ENCODE results near the gene IGSF3.
"Not testable (repeated sequence)": the region's sequence is repeated elsewhere in the genome, so short reads cannot be mapped to it uniquely, and the experiment has no call there.

IGSF3 gene

GRCh38 chr1:116628448-116628847 lies 39.1 kb downstream of the IGSF3 start:
- peak; percentile 44 for DNase-seq (ENCODE audit: low spot score)
- no peak for TF ChIP-seq CTCF (IDR thresholded peaks at IDR 0.05; ENCODE audit: extremely low read depth, missing control alignments)

GRCh38 chr1:116627357-116627756 lies 40.2 kb downstream of the IGSF3 start:
- DNase-seq (ENCODE audit: low spot score) = not testable (repeated sequence)

GRCh38 chr1:116626915-116627314 lies 40.6 kb downstream of the IGSF3 start:
- not testable (repeated sequence) for DNase-seq (ENCODE audit: low spot score)

GRCh38 chr1:116625155-116625554 lies 42.4 kb downstream of the IGSF3 start:
- DNase-seq (ENCODE audit: low spot score) = not testable (repeated sequence)

- no peak for TF ChIP-seq CTCF (IDR thresholded peaks at IDR 0.05; ENCODE audit: extremely low read depth, missing control alignments)
Measured at GRCh38 chr1:116624040-116624439, 43.5 kb downstream of the IGSF3 start.

GRCh38 chr1:116622496-116622895 lies 45.0 kb downstream of the IGSF3 start:
- DNase-seq (ENCODE audit: low spot score) = not testable (repeated sequence)

More at GRCh38 chr1:116624040-116624439, 43.5 kb downstream of the IGSF3 start:
- no peak for DNase-seq (ENCODE audit: low spot score)

GRCh38 chr1:116621756-116622155 lies 45.8 kb downstream of the IGSF3 start:
- not testable (repeated sequence) for DNase-seq (ENCODE audit: low spot score)

GRCh38 chr1:116620392-116620791 lies 47.1 kb downstream of the IGSF3 start:
- DNase-seq (ENCODE audit: low spot score) = not testable (repeated sequence)

GRCh38 chr1:116619106-116619505 lies 48.4 kb downstream of the IGSF3 start:
- DNase-seq (ENCODE audit: low spot score) = not testable (repeated sequence)

GRCh38 chr1:116617808-116618207 lies 49.7 kb downstream of the IGSF3 start:
- DNase-seq (ENCODE audit: low spot score) = not testable (repeated sequence)

- DNase-seq (ENCODE audit: low spot score) = not testable (repeated sequence)
Measured at GRCh38 chr1:116613825-116614224, 53.7 kb downstream of the IGSF3 start.

GRCh38 chr1:116609801-116610371 lies 57.6 kb downstream of the IGSF3 start:
- not testable (repeated sequence) for DNase-seq (ENCODE audit: low spot score)

- not testable (repeated sequence) for DNase-seq (ENCODE audit: low spot score)
Measured at GRCh38 chr1:116608841-116609240, 58.7 kb downstream of the IGSF3 start.

GRCh38 chr1:116608151-116608550 lies 59.4 kb downstream of the IGSF3 start:
- not testable (repeated sequence) for DNase-seq (ENCODE audit: low spot score)

- DNase-seq (ENCODE audit: low spot score) = not testable (repeated sequence)
Measured at GRCh38 chr1:116607463-116607862, 60.1 kb downstream of the IGSF3 start.

- DNase-seq (ENCODE audit: low spot score) = not testable (repeated sequence)
Measured at GRCh38 chr1:116606067-116606466, 61.5 kb downstream of the IGSF3 start.

Measured in GM20000 (cell line).